ENCODE measurements around the gene SCN2A.
"Not testable (repeated sequence)": the region's sequence is repeated elsewhere in the genome, so short reads cannot be mapped to it uniquely, and the experiment has no call there.

SCN2A gene

GRCh38 chr2:165328272-165328671, 89.1 kb downstream of the SCN2A start:
- no peak for DNase-seq (ENCODE audit: low read depth)

GRCh38 chr2:165344276-165344675, 105.1 kb downstream of the SCN2A start:
- not testable (repeated sequence) for DNase-seq (ENCODE audit: low read depth)

- no peak for DNase-seq (ENCODE audit: low read depth)
Observed at GRCh38 chr2:165348441-165348840, 109.2 kb downstream of the SCN2A start.

GRCh38 chr2:165349181-165349580, 110.0 kb downstream of the SCN2A start:
- no peak for DNase-seq (ENCODE audit: low read depth)

- DNase-seq (ENCODE audit: low read depth): no peak
Observed at GRCh38 chr2:165357758-165358157, 118.5 kb downstream of the SCN2A start.

- DNase-seq (ENCODE audit: low read depth): no peak
Observed at GRCh38 chr2:165361514-165361913, 122.3 kb downstream of the SCN2A start.

GRCh38 chr2:165369131-165369897, 130.1 kb downstream of the SCN2A start:
- no peak for DNase-seq (ENCODE audit: low read depth)

GRCh38 chr2:165369898-165370296, 130.7 kb downstream of the SCN2A start:
- DNase-seq (ENCODE audit: low read depth): no peak

GRCh38 chr2:165371356-165371755, 132.1 kb downstream of the SCN2A start:
- DNase-seq (ENCODE audit: low read depth): no peak

- DNase-seq (ENCODE audit: low read depth): no peak
Observed at GRCh38 chr2:165373278-165374010, 134.2 kb downstream of the SCN2A start.

GRCh38 chr2:165376571-165376975, 137.4 kb downstream of the SCN2A start:
- DNase-seq (ENCODE audit: low read depth): no peak

GRCh38 chr2:165382362-165382761, 143.1 kb downstream of the SCN2A start:
- DNase-seq (ENCODE audit: low read depth): no peak

- DNase-seq (ENCODE audit: low read depth): no peak
Observed at GRCh38 chr2:165390875-165391274, 151.7 kb downstream of the SCN2A start.

- DNase-seq (ENCODE audit: low read depth): no peak
Observed at GRCh38 chr2:165391791-165392190, 152.6 kb downstream of the SCN2A start.

GRCh38 chr2:165398603-165399002, 159.4 kb downstream of the SCN2A start:
- not testable (repeated sequence) for DNase-seq (ENCODE audit: low read depth)

- DNase-seq (ENCODE audit: low read depth): no peak
Observed at GRCh38 chr2:165401285-165401852, 162.2 kb downstream of the SCN2A start.

GRCh38 chr2:165402162-165402561, 162.9 kb downstream of the SCN2A start:
- no peak for DNase-seq (ENCODE audit: low read depth)

GRCh38 chr2:165406173-165406572, 167.0 kb downstream of the SCN2A start:
- DNase-seq (ENCODE audit: low read depth): no peak

- DNase-seq (ENCODE audit: low read depth): no peak
Observed at GRCh38 chr2:165407466-165407865, 168.3 kb downstream of the SCN2A start.

- no peak for DNase-seq (ENCODE audit: low read depth)
Observed at GRCh38 chr2:165408186-165408585, 169.0 kb downstream of the SCN2A start.

- DNase-seq (ENCODE audit: low read depth): no peak
Observed at GRCh38 chr2:165410276-165410675, 171.1 kb downstream of the SCN2A start.

- DNase-seq (ENCODE audit: low read depth): no peak
Observed at GRCh38 chr2:165414187-165414586, 175.0 kb downstream of the SCN2A start.

- no peak for DNase-seq (ENCODE audit: low read depth)
Observed at GRCh38 chr2:165417009-165417408, 177.8 kb downstream of the SCN2A start.

Data from activated T-helper 1 cell treated with Interleukin-2 at 50 U/mL for 16 hours (primary cell).